Measurements from ENCODE around the gene SVOP. TPM values are rescaled to one million over a fixed set of nuclear protein-coding genes. Genes with fewer than 3 reads are reported as not detected.

SVOP gene
- total and polyA plus RNA-seq, 2 of the 8 experiments (the other 6 are each of a cell fraction or from before 2014, with no cell fraction given) = 0.06 TPM; not detected in 1

DNA sequence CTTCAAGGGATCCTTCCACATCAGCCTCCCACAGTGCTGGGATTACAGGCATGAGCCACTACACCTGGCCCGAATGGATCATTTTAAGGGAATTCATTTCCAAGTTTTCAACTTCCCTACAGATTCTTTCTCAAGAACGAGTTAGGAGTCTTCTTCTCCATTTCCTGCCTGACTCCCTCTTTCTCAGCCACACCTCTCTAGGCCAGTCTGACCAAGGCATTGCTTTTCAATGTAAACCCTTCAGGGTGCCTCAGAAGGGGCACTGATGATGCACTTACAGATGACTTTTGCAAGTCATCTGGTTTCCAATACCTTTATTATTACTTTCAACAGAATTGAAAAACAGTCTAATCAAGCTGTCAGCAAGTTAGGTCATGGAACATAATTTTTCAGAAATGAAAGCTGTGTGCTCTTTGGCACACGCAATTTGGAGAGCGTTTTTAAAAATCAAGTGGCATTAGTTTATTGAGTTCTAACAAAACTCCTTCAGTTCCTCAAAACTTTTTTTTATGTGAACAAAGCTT, 47.2 kb downstream of the SVOP start:
- 78% methylated on average over 4 of the region's 4 CpGs; no CpG with 5 or more reads in 1 of the 2 experiments for WGBS, 2 experiments (ENCODE audit: extremely low coverage in 1 of 2, insufficient coverage in 1 of 2, insufficient read length in 1 of 2, insufficient replicate concordance in 2 of 2, low coverage in 1 of 2, low lambda C conversion rate in 2 of 2, missing lambda C conversion rate in 1 of 2)
- Histone ChIP-seq H3K56ac (replicated peaks; ENCODE audit: insufficient read length, low read depth, low read length) (no peak overlapping the region), H4K91ac (replicated peaks; ENCODE audit: insufficient read length, low read length) (no peak overlapping the region), H2BK12ac (ENCODE audit: low read depth, low read length) (no peak overlapping the region), H4K5ac (ENCODE audit: insufficient read length, low read depth, low read length) (no peak overlapping the region), H3K9me3 (ENCODE audit: insufficient read depth in 2 of 2, low read depth in 1 of 2, low read length in 1 of 2) (no peaks in the 10 kb centered on the region), H2BK20ac (ENCODE audit: low read length) (no peak overlapping the region), H4K20me1 (replicated peaks in 1 of 2; ENCODE audit: control insufficient read depth in 1 of 2, insufficient read depth in 2 of 2, low read length in 2 of 2) (no peaks in the 10 kb centered on the region), H3K9ac (replicated peaks in 1 of 4; ENCODE audit: extremely low read depth in 1 of 4, low read depth in 3 of 4, low read length in 3 of 4) (no peak overlapping the region), H2AK5ac (ENCODE audit: low read depth, low read length) (no peak overlapping the region), H3K14ac (ENCODE audit: insufficient read length) (no peak overlapping the region), H3K36me3 (ENCODE audit: control insufficient read depth in 2 of 4, insufficient read depth in 4 of 4, low read length in 3 of 4) (no peaks in the 10 kb centered on the region), H4K8ac (ENCODE audit: extremely low read depth, insufficient read depth, low read length) (no peak overlapping the region), H3K18ac (ENCODE audit: extremely low read depth, low read length) (no peak overlapping the region), H2BK120ac (replicated peaks; ENCODE audit: low read depth, low read length) (no peak overlapping the region), H3K4ac (replicated peaks; ENCODE audit: insufficient read length, low read depth, low read length) (no peak overlapping the region), H2BK15ac (ENCODE audit: low read length) (no peak overlapping the region), H3K4me3 (ENCODE audit: extremely low read depth in 1 of 4, insufficient read depth in 2 of 4, low read depth in 3 of 4, low read length in 4 of 4) (no peak overlapping the region), H3K4me1 (replicated peaks in 1 of 4; ENCODE audit: control insufficient read depth in 3 of 4, insufficient read depth in 4 of 4, low read length in 3 of 4) (no peaks in the 10 kb centered on the region), H3K27me3 (replicated peaks in 1 of 4; ENCODE audit: control insufficient read depth in 3 of 4, extremely low read depth in 1 of 4, insufficient read depth in 3 of 4, low read length in 3 of 4) (no peaks in the 10 kb centered on the region; a peak in 2 of 7 replicates), H3K23me2 (ENCODE audit: low read depth, low read length) (no peaks in the 10 kb centered on the region), H3K4me2 (ENCODE audit: insufficient read depth in 1 of 2, low read depth in 2 of 2, low read length in 2 of 2) (no peak overlapping the region), H3K23ac (ENCODE audit: insufficient read length) (no peak overlapping the region), H3K27ac (ENCODE audit: low read depth, low read length) (no peak overlapping the region), H3K79me1 (ENCODE audit: low read depth, low read length) (no peaks in the 10 kb centered on the region), H3K79me2 (ENCODE audit: control insufficient read depth in 1 of 2, insufficient read depth in 2 of 2, low read length in 2 of 2) (no peaks in the 10 kb centered on the region), H2AFZ (ENCODE audit: low read length) (no peak overlapping the region), H2BK5ac (ENCODE audit: low read depth, low read length) (no peak overlapping the region)
- POLR2A ChIA-PET (ENCODE audit: partially characterized antibody) = no interaction called here
- FAIRE-seq (no peak), DNase-seq (ENCODE audit: low read depth in 1 of 2, low spot score in 2 of 2) (no peak)
- CTCF ChIA-PET (ENCODE audit: partially characterized antibody) = interaction anchor here (1.2 kb wide), 1 partner anchor 21 kb away, joined by 4 read pairs; no protein-coding TSS in a partner anchor
- TF ChIP-seq JUND (IDR thresholded peaks at IDR 0.05; ENCODE audit: low read length) = no peak
- no peak for TF ChIP-seq BCL11A (IDR thresholded peaks at IDR 0.05; ENCODE audit: low read depth in 2 of 2, low read length in 2 of 2)
- no peak for TF ChIP-seq TAF7 (optimal IDR thresholded peaks at IDR 0.05; ENCODE audit: borderline replicate concordance, low read depth, low read length)
- no peak for TF ChIP-seq GTF2F1 (IDR thresholded peaks at IDR 0.05; ENCODE audit: borderline replicate concordance, low read depth, low read length)
- TF ChIP-seq SIRT6 (IDR thresholded peaks at IDR 0.05; ENCODE audit: low read length) = no peak
- TF ChIP-seq NRF1 (IDR thresholded peaks at IDR 0.05; ENCODE audit: low read depth, low read length) = no peak
- no peak for TF ChIP-seq RNF2 (IDR thresholded peaks at IDR 0.05; ENCODE audit: borderline replicate concordance, low read depth, low read length, missing control alignments, poor library complexity, severe bottlenecking)
- TF ChIP-seq ASH2L (IDR thresholded peaks at IDR 0.05; ENCODE audit: low read length) = no peak
- TF ChIP-seq POLR2A (IDR thresholded peaks at IDR 0.05; ENCODE audit: control extremely low read depth in 1 of 2, low read depth in 2 of 2, low read length in 2 of 2) = no peak
- no peak for TF ChIP-seq PHF8 (conservative IDR thresholded peaks at IDR 0.05; ENCODE audit: low read depth, low read length)
- TF ChIP-seq SAP30 (IDR thresholded peaks at IDR 0.05; ENCODE audit: insufficient read depth, insufficient replicate concordance, low read length) = no peak
- TF ChIP-seq CHD2 (IDR thresholded peaks at IDR 0.05; ENCODE audit: low read length) = no peak
- TF ChIP-seq, protein P1, sequence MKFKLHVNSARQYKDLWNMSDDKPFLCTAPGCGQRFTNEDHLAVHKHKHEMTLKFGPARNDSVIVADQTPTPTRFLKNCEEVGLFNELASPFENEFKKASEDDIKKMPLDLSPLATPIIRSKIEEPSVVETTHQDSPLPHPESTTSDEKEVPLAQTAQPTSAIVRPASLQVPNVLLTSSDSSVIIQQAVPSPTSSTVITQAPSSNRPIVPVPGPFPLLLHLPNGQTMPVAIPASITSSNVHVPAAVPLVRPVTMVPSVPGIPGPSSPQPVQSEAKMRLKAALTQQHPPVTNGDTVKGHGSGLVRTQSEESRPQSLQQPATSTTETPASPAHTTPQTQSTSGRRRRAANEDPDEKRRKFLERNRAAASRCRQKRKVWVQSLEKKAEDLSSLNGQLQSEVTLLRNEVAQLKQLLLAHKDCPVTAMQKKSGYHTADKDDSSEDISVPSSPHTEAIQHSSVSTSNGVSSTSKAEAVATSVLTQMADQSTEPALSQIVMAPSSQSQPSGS (IDR thresholded peaks at IDR 0.05; ENCODE audit: low read length) = no peak
